HG03280 (cell line): ENCODE results near the gene SH3RF3.
A peak's percentile ranks its signal among the peaks of the same experiment; 100 is the strongest.

Experiments used
- ATAC-seq: cut with Tn5 transposase; IDR thresholded peaks from one replicate; pipeline ENCODE4 v1.9.1; 2021; ENCODE audit warnings: mild to moderate bottlenecking, moderate library complexity; ENCODE audit not compliant: unreplicated experiment

SH3RF3 gene

GRCh38 chr2:109137616-109138015, 8.6 kb downstream of the SH3RF3 start:
- ATAC-seq, result no peak

- no peak for ATAC-seq
These were observed 9.4 kb downstream of the SH3RF3 start for GRCh38 chr2:109138449-109138848.

- ATAC-seq, result no peak
These were observed 10.0 kb downstream of the SH3RF3 start for GRCh38 chr2:109139002-109139401.

- ATAC-seq, result no peak
These were observed 10.9 kb downstream of the SH3RF3 start for GRCh38 chr2:109139865-109140396.

- ATAC-seq, result no peak
These were observed 12.1 kb downstream of the SH3RF3 start for GRCh38 chr2:109141006-109141600.

GRCh38 chr2:109141727-109142283, 12.8 kb downstream of the SH3RF3 start:
- no peak for ATAC-seq

- no peak for ATAC-seq
These were observed 13.6 kb downstream of the SH3RF3 start for GRCh38 chr2:109142416-109143210.

- ATAC-seq, result peak; percentile 82
These were observed 14.5 kb downstream of the SH3RF3 start for GRCh38 chr2:109143214-109144187.

GRCh38 chr2:109144271-109144670, 15.3 kb downstream of the SH3RF3 start:
- no peak for ATAC-seq

- no peak for ATAC-seq
These were observed 15.7 kb downstream of the SH3RF3 start for GRCh38 chr2:109144721-109145120.

GRCh38 chr2:109145286-109145685, 16.3 kb downstream of the SH3RF3 start:
- no peak for ATAC-seq

GRCh38 chr2:109147405-109147804, 18.4 kb downstream of the SH3RF3 start:
- ATAC-seq, result no peak

- ATAC-seq, result no peak
These were observed 19.2 kb downstream of the SH3RF3 start for GRCh38 chr2:109148117-109148746.

- no peak for ATAC-seq
These were observed 20.1 kb downstream of the SH3RF3 start for GRCh38 chr2:109148991-109149645.

GRCh38 chr2:109150559-109150958, 21.6 kb downstream of the SH3RF3 start:
- no peak for ATAC-seq

GRCh38 chr2:109151519-109151918, 22.5 kb downstream of the SH3RF3 start:
- no peak for ATAC-seq

- no peak for ATAC-seq
These were observed 24.2 kb downstream of the SH3RF3 start for GRCh38 chr2:109153005-109153784.

GRCh38 chr2:109153807-109154206, 24.8 kb downstream of the SH3RF3 start:
- ATAC-seq, result no peak

- no peak for ATAC-seq
These were observed 25.2 kb downstream of the SH3RF3 start for GRCh38 chr2:109154226-109154625.
